IMR-90 (cell line): ENCODE data around the gene GAB1. TPM values are rescaled to one million over a fixed set of nuclear protein-coding genes. Genes with fewer than 3 reads are reported as not detected.

ENCODE experiments used
- ATAC-seq: fragments of 200-7000 bp; cut with Tn5 transposase; 2 replicates; pipeline ENCODE4 v1.9.1; 2020; ENCODE audit warnings: low read depth, mild to moderate bottlenecking, moderate library complexity
- BruUV-seq: library from RNA; stranded (reverse); fragments of 400-500 nt; replicated peaks from 2 replicates; lab custom pipeline; 2021; lab: Mats Ljungman, UMichigan
- CTCF ChIA-PET: fragments of 300-600 bp; formaldehyde crosslinking; extraction: SDS; loops from one replicate; lab custom pipeline; 2021; ENCODE audit warnings: antibody characterized with exemption; lab: Yijun Ruan, JAX
- POLR2A ChIA-PET: fragments of 300-600 bp; sonication (Branson Sonifier 250); formaldehyde crosslinking; loops from one replicate; lab custom pipeline; 2022; ENCODE audit warnings: antibody characterized with exemption; ENCODE audit not compliant: unreplicated experiment; lab: Charles Lee
- DNase-seq: peaks from one replicate; pipeline ENCODE4 v3.0.0; 2013
- H2AFZ ChIP-seq: replicated peaks from 2 replicates; pipeline ENCODE3; 2013; ENCODE audit warnings: low read length, mild to moderate bottlenecking; ENCODE audit not compliant: poor library complexity
- H2AK5ac ChIP-seq: 2 replicates; pipeline ENCODE4 v1.6.1; 2013; ENCODE audit warnings: low read depth, low read length, inconsistent platforms
- H2AK9ac ChIP-seq: replicated peaks from 2 replicates; pipeline ENCODE3; 2013; ENCODE audit warnings: mild to moderate bottlenecking, low read depth, low read length, moderate library complexity; ENCODE audit not compliant: poor library complexity
- H2BK120ac ChIP-seq: 2 replicates; pipeline ENCODE4 v1.6.1; 2013; ENCODE audit warnings: low read depth, low read length, inconsistent platforms
- H2BK15ac ChIP-seq: 3 replicates; pipeline ENCODE4 v1.6.1; 2013; ENCODE audit warnings: low read depth, low read length, inconsistent platforms
- H2BK20ac ChIP-seq: 2 replicates; pipeline ENCODE4 v1.6.1; 2013; ENCODE audit warnings: low read depth, mild to moderate bottlenecking, inconsistent platforms, low read length, moderate library complexity
- H2BK5ac ChIP-seq: 2 replicates; pipeline ENCODE4 v1.6.1; 2013; ENCODE audit warnings: mild to moderate bottlenecking, low read depth, low read length, inconsistent platforms; ENCODE audit not compliant: poor library complexity, severe bottlenecking
- H3K14ac ChIP-seq: replicated peaks from 2 replicates; pipeline ENCODE4 v1.6.1; 2013; ENCODE audit warnings: low read depth, low read length, inconsistent platforms
- H3K18ac ChIP-seq: 2 replicates; pipeline ENCODE4 v1.6.1; 2013; ENCODE audit warnings: low read depth, low read length, control low read depth
- H3K23ac ChIP-seq: 2 replicates; pipeline ENCODE4 v1.6.1; 2013; ENCODE audit warnings: low read depth, low read length, inconsistent platforms
- H3K27ac ChIP-seq: 2 replicates; pipeline ENCODE4 v1.5.1; 2013; ENCODE audit warnings: mild to moderate bottlenecking, control low read depth, low read length; ENCODE audit not compliant: insufficient read depth
- H3K27me3 ChIP-seq: 2 replicates; pipeline ENCODE4 v1.6.1; 2013; ENCODE audit warnings: low read length; ENCODE audit not compliant: control insufficient read depth, insufficient read depth
- H3K36me3 ChIP-seq: 2 replicates; pipeline ENCODE4 v1.6.1; 2013; ENCODE audit warnings: low read length, mixed read lengths; ENCODE audit not compliant: control insufficient read depth, insufficient read depth
- H3K4ac ChIP-seq: 2 replicates; pipeline ENCODE4 v1.6.1; 2013; ENCODE audit warnings: low read depth, low read length, inconsistent platforms
- H3K4me1 ChIP-seq: 2 replicates; pipeline ENCODE4 v1.6.1; 2013; ENCODE audit warnings: low read length, mixed read lengths; ENCODE audit not compliant: control insufficient read depth, insufficient read depth
- H3K4me2 ChIP-seq: 2 replicates; pipeline ENCODE4 v1.6.1; 2013; ENCODE audit warnings: low read depth, mild to moderate bottlenecking, control low read depth, low read length, moderate library complexity
- H3K4me3 ChIP-seq: 2 replicates; pipeline ENCODE4 v1.5.1; 2013; ENCODE audit warnings: low read depth, mild to moderate bottlenecking, control low read depth, low read length, moderate library complexity; ENCODE audit not compliant: insufficient read depth
- H3K56ac ChIP-seq: 2 replicates; pipeline ENCODE4 v1.6.1; 2013; ENCODE audit warnings: low read length, inconsistent platforms; ENCODE audit not compliant: insufficient read depth; ENCODE audit errors: extremely low read depth
- H3K79me1 ChIP-seq, 2 experiments: 2 replicates each; pipeline ENCODE4 v1.6.1; 2013; ENCODE audit warnings: low read length in 2 of 2, inconsistent platforms in 1 of 2, low read depth in 1 of 2
- H3K9ac ChIP-seq: 2 replicates; pipeline ENCODE4 v1.6.1; 2013; ENCODE audit warnings: low read depth, low read length, control low read depth
- H3K9me1 ChIP-seq: 2 replicates; pipeline ENCODE4 v1.6.1; 2013; ENCODE audit warnings: low read length, inconsistent platforms; ENCODE audit not compliant: insufficient read depth
- H3K9me3 ChIP-seq: 2 replicates; pipeline ENCODE4 v1.6.1; 2013; ENCODE audit warnings: low read length; ENCODE audit not compliant: control insufficient read depth, insufficient read depth
- H4K20me1 ChIP-seq: 2 replicates; pipeline ENCODE4 v1.6.1; 2013; ENCODE audit warnings: low read length, inconsistent platforms; ENCODE audit not compliant: insufficient read depth
- H4K5ac ChIP-seq: 2 replicates; pipeline ENCODE4 v1.6.1; 2013; ENCODE audit warnings: mild to moderate bottlenecking, low read depth, low read length, control low read depth
- H4K8ac ChIP-seq, 2 experiments: 2 replicates each; pipeline ENCODE4 v1.6.1; 2013; ENCODE audit warnings: low read depth in 2 of 2, low read length in 2 of 2, control low read depth in 1 of 2, inconsistent platforms in 1 of 2
- H4K91ac ChIP-seq: 2 replicates; pipeline ENCODE4 v1.6.1; 2013; ENCODE audit warnings: low read depth, low read length, inconsistent platforms; ENCODE audit not compliant: insufficient read depth
- FOS ChIP-seq: fragments of 150-350 bp; IDR thresholded peaks from 2 replicates; pipeline ENCODE4 v1.6.1; 2016; ENCODE audit warnings: low read depth, low read length
- USF2 ChIP-seq: fragments of 150-350 bp; IDR thresholded peaks from 2 replicates; pipeline ENCODE4 v1.6.1; 2017; ENCODE audit warnings: mild to moderate bottlenecking, antibody characterized with exemption, low read length, low read depth
- WGBS, 2 experiments: methylation state at CpG; one replicate each; pipeline versions ENCODE4 v1.1.5 to v1.1.7; 2013; ENCODE audit warnings: missing lambda C conversion rate in 2 of 2; ENCODE audit not compliant: insufficient read length in 1 of 2; ENCODE audit errors: extremely low coverage in 2 of 2; 5-methylcytosine and 5-hydroxymethylcytosine counted together
- dilution Hi-C: fragments of 300-500 bp; cut with HindIII; formaldehyde crosslinking; loops from one replicate; pipeline ENCODE4 v1.14.3; 2018; ENCODE audit warnings: low sequenced_read_pairs; ENCODE audit not compliant: unreplicated experiment
- in situ Hi-C: fragments of 300-500 bp; cut with MboI; formaldehyde crosslinking; loops from 3 replicates; pipeline ENCODE4 v1.14.3; 2019; ENCODE audit warnings: low sequenced_read_pairs, inconsistent platforms, mixed read lengths
- intact Hi-C: fragments of 100-400 bp; cut with micrococcal nuclease; formaldehyde crosslinking; loops from 2 replicates; pipeline ENCODE4 v1.10.0; 2022
- microRNA-seq, 2 experiments: library from miRNA; stranded (forward) in 1 of 2; unstranded in 1 of 2; fragments of 10-50 nt in 1 of 2; fragments of <30 nt in 1 of 2; gene quantifications in 1 of 2; microRNA quantifications in 1 of 2; one replicate each; pipeline versions ENCODE3 to v1.1.0; 2013 to 2020; ENCODE audit not compliant: insufficient read depth in 1 of 2, insufficient read length in 1 of 2, unreplicated experiment in 1 of 2
- polyA plus RNA-seq, 3 experiments: library from polyadenylated mRNA; depleted of rRNA; stranded (reverse); fragments of >200 nt; gene quantifications; 2 replicates each; pipeline ENCODE4 v1.2.3, GENCODE V29; 2012; ENCODE audit warnings: low replicate concordance in 1 of 3
- small RNA-seq, 5 experiments: library from RNA; depleted of rRNA; stranded (forward); fragments of <200 nt; gene quantifications; one replicate each; pipeline ENCODE3, GENCODE V24; 2012
- total RNA-seq: library from RNA; depleted of rRNA; stranded (reverse); fragments of >200 nt; gene quantifications from 2 replicates; pipeline ENCODE4 v1.2.3, GENCODE V29; 2012; rRNA removed

GAB1 gene
- total and polyA plus RNA-seq, 2 of the 4 experiments (the other 2 are of a cell fraction) = 2.8 to 12.0 TPM

DNA sequence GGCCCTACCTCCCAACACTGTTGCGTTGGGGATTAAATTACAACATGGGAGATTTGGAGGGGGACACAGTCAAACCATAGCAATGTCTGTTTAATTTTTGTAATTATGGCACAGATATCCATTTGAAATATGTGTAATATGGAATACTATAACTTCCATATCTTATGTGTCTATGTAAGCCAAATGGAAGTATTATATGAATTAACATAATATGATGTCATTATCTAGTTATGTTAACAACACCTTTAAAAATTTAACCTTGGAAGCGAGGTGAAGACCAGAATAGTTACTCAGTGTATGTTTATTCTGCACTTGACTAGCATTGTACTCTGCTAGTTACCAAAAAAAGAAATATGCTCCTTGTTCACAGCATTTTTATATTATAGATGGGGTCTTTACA, 181.1 kb downstream of the GAB1 start:
- CTCF ChIA-PET = no interaction called here
- Histone ChIP-seq H3K14ac (no peak overlapping the region), H3K9me1 (no peaks in the 10 kb centered on the region), H2AFZ (no peak overlapping the region), H3K36me3 (peaks cover 12% of the 10 kb centered on the region), H3K23ac (peak overlapping the region; percentile 50; the same call in 1 of the 2 replicates), H2BK5ac (no peak overlapping the region), H3K4me2 (no peak overlapping the region), H3K9ac (no peak overlapping the region), H4K5ac (no peak overlapping the region), H2AK9ac (no peak overlapping the region), H2AK5ac (no peak overlapping the region), H3K18ac (no peak overlapping the region), H4K8ac (no peak overlapping the region), H3K27ac (no peak overlapping the region), H4K91ac (no peak overlapping the region), H3K4me3 (no peak overlapping the region), H3K4ac (no peak overlapping the region), H3K56ac (no peak overlapping the region), H3K27me3 (no peaks in the 10 kb centered on the region), H3K79me1 (peaks cover 12 to 25% of the 10 kb centered on the region in 2 experiments; a peak in 3 of 4 replicates), H3K4me1 (no peaks in the 10 kb centered on the region), H2BK120ac (no peak overlapping the region), H4K20me1 (peaks cover 28% of the 10 kb centered on the region), H3K9me3 (no peaks in the 10 kb centered on the region), H2BK15ac (no peak overlapping the region), H2BK20ac (no peak overlapping the region)
- dilution Hi-C loops (no loop called here), in situ Hi-C loops (no loop called here), intact Hi-C loops (no loop called here)
- DNase-seq (no peak), ATAC-seq (no peak)
- WGBS, 2 experiments = no CpG with 5 or more reads among the region's 2 CpGs
- no TSS peak for BruUV-seq
- TF ChIP-seq FOS (no peak), USF2 (no peak)
- POLR2A ChIA-PET = no interaction called here

Small RNA genes within 50 kb of the gene (microRNA-seq; reads per million reads assigned to microRNA genes)
- 1.5 to 2.1 reads per million in 2 experiments for gene MIR3139 (ENCODE audit: insufficient read depth in 1 of 2, insufficient read length in 1 of 2, unreplicated experiment in 1 of 2)
- gene RF00019 (ENCODE audit: insufficient read depth, insufficient read length) = not detected

Small RNA genes within 50 kb of the gene (small RNA-seq; reads per million reads assigned to genes)
- gene MIR3139 = 0 to 0.81 (median 0) reads per million in 5 experiments
- gene RF00019 = 0 reads per million in 5 experiments

Other genes with a start within 250 kb of the GAB1 start
- 16.4 and 17.0 TPM in 2 replicates for gene USP38, start 152.0 kb upstream of the GAB1 start, total RNA-seq
- gene USP38, start 152.0 kb upstream of the GAB1 start, polyA plus RNA-seq (2012; rRNA removed) = 5.1 and 5.5 TPM in 2 replicates
- gene SMARCA5, start 176.8 kb downstream of the GAB1 start, total RNA-seq = 14.7 and 28.6 TPM in 2 replicates
- gene SMARCA5, start 176.8 kb downstream of the GAB1 start, polyA plus RNA-seq (2012; rRNA removed) = 8.6 and 11.5 TPM in 2 replicates